Breast epithelium (tissue), 4 donors: ENCODE measurements around the gene LENG9. TPM values are rescaled to one million over a fixed set of nuclear protein-coding genes. Genes with fewer than 3 reads are reported as not detected.

ENCODE experiments used
- DNase-seq, 2 donors: peaks; one replicate each; pipeline ENCODE4 v3.0.0-alpha.2; 2019; ENCODE audit warnings: low spot score in 2 of 2
- H3K27ac ChIP-seq, 2 donors: fragments of 200-600 bp; sonication (generic) in 1 of 2; one replicate each; pipeline ENCODE4 v1.5.1; 2016 to 2019; ENCODE audit warnings: mild to moderate bottlenecking in 1 of 2
- H3K27me3 ChIP-seq, 2 donors: fragments of 200-600 bp; sonication (generic) in 1 of 2; one replicate each; pipeline versions ENCODE4 v1.5.1 to v1.6.0; 2017 to 2019; ENCODE audit warnings: control low read depth in 1 of 2, mild to moderate bottlenecking in 1 of 2
- H3K36me3 ChIP-seq: fragments of 200-600 bp; one replicate; pipeline ENCODE4 v1.5.1; 2019
- H3K4me1 ChIP-seq, 2 donors: fragments of 200-600 bp; sonication (generic); one replicate each; pipeline ENCODE4 v1.5.1; 2016 to 2019; ENCODE audit warnings: control low read depth in 1 of 2
- H3K4me3 ChIP-seq, 3 donors: fragments of 200-600 bp; sonication (generic); 1 replicate in 2 of 3; 2 replicates in 1 of 3; pipeline ENCODE4 v1.5.1; 2016 to 2019; ENCODE audit warnings: mild to moderate bottlenecking in 3 of 3, moderate library complexity in 2 of 3
- H3K9me3 ChIP-seq, 2 donors: fragments of 200-600 bp; sonication (generic) in 1 of 2; one replicate each; pipeline ENCODE4 v1.5.1; 2016 to 2019; ENCODE audit warnings: control low read depth in 1 of 2
- POLR2A ChIP-seq: fragments of 450-650 bp; IDR thresholded peaks from one replicate; pipeline ENCODE4 v1.6.1; 2016; ENCODE audit warnings: antibody characterized with exemption, mild to moderate bottlenecking, moderate library complexity
- POLR2AphosphoS5 ChIP-seq, 3 donors: sonication (generic); formaldehyde crosslinking; IDR thresholded peaks; one replicate each; pipeline ENCODE4 v1.6.1; 2017; ENCODE audit warnings: antibody characterized with exemption in 3 of 3
- intact Hi-C: fragments of 100-400 bp; cut with DNase I; formaldehyde crosslinking; loops from one replicate; pipeline ENCODE4 v1.15.1; 2023; ENCODE audit warnings: low total_unique reads
- total RNA-seq, 3 donors: library from RNA; depleted of rRNA; stranded (reverse); fragments of >200 nt; gene quantifications; one replicate each; pipeline ENCODE4 v1.1.0, GENCODE V29; 2016
- TF ChIP-seq, protein P1 (sequence below), 3 donors: fragments of 450-650 bp; IDR thresholded peaks; one replicate each; pipeline ENCODE4 v1.5.1; 2016 to 2017; ENCODE audit warnings: antibody characterized with exemption in 3 of 3, mild to moderate bottlenecking in 3 of 3, moderate library complexity in 3 of 3

The LENG9 gene
- total RNA-seq, 3 donors from 2014 or later = 4.5 to 8.2 (median 4.8) TPM

GRCh38 chr19:54459282-54460229 is 4.0 kb downstream of the LENG9 start:
- Histone ChIP-seq H3K27me3 (no peaks in the 10 kb centered on the region), H3K27ac (peak overlapping the region in 1 of 2 donors; percentile 57), H3K9me3 (no peaks in the 10 kb centered on the region), H3K4me3 (no peak overlapping the region), H3K36me3 (peaks cover 52% of the 10 kb centered on the region), H3K4me1 (peaks cover 0 to 7% of the 10 kb centered on the region in 2 donors)
- DNase-seq = no peak
- intact Hi-C loops = no loop called here
- no peak for TF ChIP-seq POLR2AphosphoS5 (IDR thresholded peaks at IDR 0.05)
- no peak for TF ChIP-seq POLR2A
- TF ChIP-seq, protein P1, sequence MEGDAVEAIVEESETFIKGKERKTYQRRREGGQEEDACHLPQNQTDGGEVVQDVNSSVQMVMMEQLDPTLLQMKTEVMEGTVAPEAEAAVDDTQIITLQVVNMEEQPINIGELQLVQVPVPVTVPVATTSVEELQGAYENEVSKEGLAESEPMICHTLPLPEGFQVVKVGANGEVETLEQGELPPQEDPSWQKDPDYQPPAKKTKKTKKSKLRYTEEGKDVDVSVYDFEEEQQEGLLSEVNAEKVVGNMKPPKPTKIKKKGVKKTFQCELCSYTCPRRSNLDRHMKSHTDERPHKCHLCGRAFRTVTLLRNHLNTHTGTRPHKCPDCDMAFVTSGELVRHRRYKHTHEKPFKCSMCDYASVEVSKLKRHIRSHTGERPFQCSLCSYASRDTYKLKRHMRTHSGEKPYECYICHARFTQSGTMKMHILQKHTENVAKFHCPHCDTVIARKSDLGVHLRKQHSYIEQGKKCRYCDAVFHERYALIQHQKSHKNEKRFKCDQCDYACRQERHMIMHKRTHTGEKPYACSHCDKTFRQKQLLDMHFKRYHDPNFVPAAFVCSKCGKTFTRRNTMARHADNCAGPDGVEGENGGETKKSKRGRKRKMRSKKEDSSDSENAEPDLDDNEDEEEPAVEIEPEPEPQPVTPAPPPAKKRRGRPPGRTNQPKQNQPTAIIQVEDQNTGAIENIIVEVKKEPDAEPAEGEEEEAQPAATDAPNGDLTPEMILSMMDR (IDR thresholded peaks at IDR 0.05) = no peak

DNA sequence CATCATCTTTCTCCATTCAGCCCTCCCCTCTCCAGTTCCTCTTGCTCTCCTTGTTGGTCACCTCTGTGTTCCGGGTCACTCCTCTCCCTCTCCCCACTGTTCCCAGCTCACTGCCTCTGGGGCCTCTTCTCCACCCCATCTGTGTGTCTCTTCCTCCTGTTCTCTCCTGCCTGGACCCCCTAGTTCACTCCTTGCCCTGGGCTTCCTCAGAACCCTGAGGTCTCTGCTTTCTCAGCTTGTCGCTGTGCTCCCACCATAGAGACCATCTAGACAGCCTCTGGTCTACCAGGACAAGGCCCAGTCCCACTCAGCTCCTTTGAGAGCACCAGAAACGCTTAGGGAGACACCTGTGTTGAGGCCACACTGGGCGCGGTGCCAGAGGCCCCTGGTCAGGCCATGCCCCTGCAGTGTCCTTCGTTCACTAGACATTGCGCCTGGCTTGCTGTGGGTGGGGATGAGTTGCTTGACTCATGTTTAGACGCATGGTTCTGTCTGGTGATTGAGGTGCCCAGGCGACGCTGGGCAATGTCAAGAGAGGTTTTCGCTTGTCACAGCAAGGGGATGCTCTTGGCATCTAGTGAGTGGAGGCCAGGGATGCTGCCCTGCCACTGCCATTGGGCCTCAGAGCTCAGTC is 4.8 kb downstream of the LENG9 start:
- peaks cover 0 to 7% of the 10 kb centered on the region in 2 donors for H3K4me1 ChIP-seq

GRCh38 chr19:54457773-54458647 is 5.6 kb downstream of the LENG9 start:
- intact Hi-C loops = no loop called here
- Histone ChIP-seq H3K9me3 (no peaks in the 10 kb centered on the region), H3K36me3 (peaks cover 52% of the 10 kb centered on the region), H3K27ac (no peak overlapping the region), H3K4me1 (peaks cover 0 to 7% of the 10 kb centered on the region in 2 donors), H3K27me3 (no peaks in the 10 kb centered on the region), H3K4me3 (no peak overlapping the region)
- no peak for DNase-seq
- TF ChIP-seq POLR2AphosphoS5 (IDR thresholded peaks at IDR 0.05) (no peak), POLR2A (no peak)
- TF ChIP-seq, protein P1 (IDR thresholded peaks at IDR 0.05) = no peak

More for the DNA sequence above, 4.8 kb downstream of the LENG9 start:
- Histone ChIP-seq H3K4me3 (no peak overlapping the region), H3K27me3 (no peaks in the 10 kb centered on the region), H3K9me3 (no peaks in the 10 kb centered on the region), H3K27ac (no peak overlapping the region), H3K36me3 (peaks cover 52% of the 10 kb centered on the region)
- intact Hi-C loops = no loop called here
- TF ChIP-seq, protein P1 (IDR thresholded peaks at IDR 0.05) = no peak
- TF ChIP-seq POLR2A (no peak), POLR2AphosphoS5 (IDR thresholded peaks at IDR 0.05) (no peak)
- no peak for DNase-seq

DNA sequence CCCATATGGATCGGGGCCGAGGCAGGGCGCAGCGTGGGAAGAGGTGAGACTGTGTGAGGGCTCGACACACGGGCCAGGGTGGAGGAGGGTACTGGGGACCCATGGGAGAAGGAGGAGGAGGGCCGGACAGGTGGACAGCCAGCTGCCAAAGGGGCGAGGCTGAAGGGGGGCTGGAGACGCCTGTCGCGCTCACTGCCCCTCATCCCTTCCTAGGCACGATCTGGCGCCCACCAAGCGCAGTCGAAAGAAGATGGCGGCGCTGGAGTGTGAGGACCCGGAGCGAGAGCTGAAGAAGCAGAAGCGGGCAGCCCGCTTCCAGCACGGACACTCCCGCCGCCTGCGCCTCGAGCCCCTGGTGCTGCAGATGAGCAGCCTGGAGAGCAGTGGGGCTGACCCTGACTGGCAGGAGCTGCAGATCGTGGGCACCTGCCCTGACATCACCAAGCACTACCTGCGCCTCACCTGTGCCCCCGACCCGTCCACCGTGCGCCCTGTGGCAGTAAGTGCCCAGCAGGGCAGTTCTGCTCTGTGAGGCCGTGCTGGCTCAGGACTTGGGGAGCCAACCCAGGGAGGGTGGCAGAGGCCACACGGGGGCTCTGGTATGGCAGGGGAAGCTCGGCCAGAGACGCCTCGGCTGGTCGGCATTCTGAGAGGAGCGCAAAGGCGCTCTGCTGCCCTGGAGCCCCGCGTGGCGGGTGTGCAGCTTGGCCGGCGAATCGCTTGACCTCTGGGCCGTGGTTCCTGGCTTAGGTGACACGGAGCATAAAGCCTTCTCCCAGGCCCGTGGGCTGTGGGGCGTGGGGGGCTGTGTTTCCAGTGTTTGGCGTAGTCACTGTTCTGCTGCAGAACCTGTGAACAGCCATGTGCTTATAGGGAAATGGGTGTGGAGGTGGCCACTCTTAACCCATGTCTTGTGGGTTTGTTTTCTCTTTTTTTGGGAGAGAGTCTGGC is 6.9 kb downstream of the LENG9 start:
- intact Hi-C loops = no loop called here
- Histone ChIP-seq H3K9me3 (no peaks in the 10 kb centered on the region), H3K27me3 (no peaks in the 10 kb centered on the region), H3K27ac (no peak overlapping the region), H3K4me1 (no peaks in the 10 kb centered on the region), H3K4me3 (no peak overlapping the region), H3K36me3 (peaks cover 59% of the 10 kb centered on the region)
- DNase-seq = no peak
- no peak for TF ChIP-seq POLR2AphosphoS5 (IDR thresholded peaks at IDR 0.05)
- TF ChIP-seq POLR2A = no peak
- TF ChIP-seq, protein P1 (IDR thresholded peaks at IDR 0.05) = no peak
